ENCODE results near the gene TNRC18. TPM values are rescaled to one million over a fixed set of nuclear protein-coding genes. Genes with fewer than 3 reads are reported as not detected.

TNRC18 gene
- total and polyA plus RNA-seq, 9 of the 15 experiments (the other 6 are each of a cell fraction or from before 2014, with no cell fraction given): 0.03 to 43.2 (median 18.0) TPM

DNA sequence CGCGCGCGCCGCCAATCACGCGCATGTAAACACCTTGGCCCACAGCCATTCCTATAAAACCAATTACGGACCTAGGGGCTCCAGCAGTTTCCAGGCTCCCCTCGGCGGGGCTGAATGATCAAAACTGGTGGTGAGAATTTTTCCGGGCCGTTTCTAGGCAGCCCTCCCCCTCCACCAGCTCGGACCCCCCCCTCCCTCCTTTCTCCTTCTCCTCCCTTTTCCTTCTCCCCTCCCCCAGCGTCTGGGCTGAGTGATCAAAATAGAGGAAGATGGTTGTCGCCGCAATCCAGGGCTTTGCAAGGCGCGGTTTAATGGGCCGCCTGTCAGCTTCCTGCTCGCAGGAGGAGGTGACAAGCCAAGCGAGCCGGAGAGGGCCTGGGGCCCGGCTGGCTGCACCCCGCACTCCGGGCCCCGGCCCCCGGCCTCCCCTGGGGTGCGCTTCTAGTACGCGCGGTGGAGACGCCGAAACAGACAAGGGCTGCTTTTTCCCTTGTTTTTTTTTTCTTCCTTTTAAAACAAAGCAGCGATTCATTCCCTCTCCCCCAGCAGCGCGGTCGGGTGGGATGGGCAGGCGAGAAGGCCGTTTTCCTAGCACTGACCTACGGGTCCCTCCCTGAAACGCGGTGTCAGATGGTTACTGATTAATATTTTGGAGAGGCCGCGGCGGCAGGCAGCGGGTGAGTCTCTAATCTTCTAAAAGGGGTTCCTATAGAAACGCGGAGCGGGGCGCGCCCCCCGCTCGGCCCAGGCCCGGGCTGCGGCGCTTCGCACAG is 528 bp upstream of the TNRC18 start (continued):
- TF ChIP-seq THRB (CRISPR knock-in tag; conservative IDR thresholded peaks at IDR 0.05): no peak
- TF ChIP-seq SNIP1 (IDR thresholded peaks at IDR 0.05; ENCODE audit: low read depth): peak; percentile 67
- TF ChIP-seq RBM34 (IDR thresholded peaks at IDR 0.05; ENCODE audit: borderline replicate concordance, insufficient read depth, low read length): no peak
- no peak for TF ChIP-seq ZFP36 (IDR thresholded peaks at IDR 0.05; ENCODE audit: low read depth, low read length, partially characterized antibody)
- TF ChIP-seq THRA (IDR thresholded peaks at IDR 0.05): no peak
- no peak for TF ChIP-seq SAFB2 (IDR thresholded peaks at IDR 0.05; ENCODE audit: borderline replicate concordance, low read depth, low read length, severe bottlenecking)
- TF ChIP-seq PRPF4 (IDR thresholded peaks at IDR 0.05; ENCODE audit: insufficient read depth, low read depth, low read length, poor library complexity, severe bottlenecking): no peak
- peak; percentile 64; the same call in 1 of the 2 replicates for TF ChIP-seq POLR2AphosphoS5 (IDR thresholded peaks at IDR 0.05; ENCODE audit: control insufficient read depth, insufficient read depth, low read depth, low read length)
- no peak for TF ChIP-seq NFIX (CRISPR knock-in tag; IDR thresholded peaks at IDR 0.05; ENCODE audit: low read depth)
- TF ChIP-seq, protein P1, sequence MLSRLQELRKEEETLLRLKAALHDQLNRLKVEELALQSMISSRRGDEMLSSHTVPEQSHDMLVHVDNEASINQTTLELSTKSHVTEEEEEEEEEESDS (CRISPR knock-in tag; IDR thresholded peaks at IDR 0.05): no peak
- TF ChIP-seq EGR1 (conservative IDR thresholded peaks at IDR 0.05): no peak
- no peak for TF ChIP-seq JUNB (CRISPR knock-in tag; conservative IDR thresholded peaks at IDR 0.05)
- TF ChIP-seq ZNF12 (CRISPR knock-in tag; IDR thresholded peaks at IDR 0.05): no peak
- no peak for TF ChIP-seq GABPB2 (CRISPR knock-in tag; conservative IDR thresholded peaks at IDR 0.05)
- TF ChIP-seq, protein P2, sequence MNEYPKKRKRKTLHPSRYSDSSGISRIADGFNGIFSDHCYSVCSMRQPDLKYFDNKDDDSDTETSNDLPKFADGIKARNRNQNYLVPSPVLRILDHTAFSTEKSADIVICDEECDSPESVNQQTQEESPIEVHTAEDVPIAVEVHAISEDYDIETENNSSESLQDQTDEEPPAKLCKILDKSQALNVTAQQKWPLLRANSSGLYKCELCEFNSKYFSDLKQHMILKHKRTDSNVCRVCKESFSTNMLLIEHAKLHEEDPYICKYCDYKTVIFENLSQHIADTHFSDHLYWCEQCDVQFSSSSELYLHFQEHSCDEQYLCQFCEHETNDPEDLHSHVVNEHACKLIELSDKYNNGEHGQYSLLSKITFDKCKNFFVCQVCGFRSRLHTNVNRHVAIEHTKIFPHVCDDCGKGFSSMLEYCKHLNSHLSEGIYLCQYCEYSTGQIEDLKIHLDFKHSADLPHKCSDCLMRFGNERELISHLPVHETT (CRISPR knock-in tag; conservative IDR thresholded peaks at IDR 0.05 in 1 of 2, IDR thresholded peaks at IDR 0.05 in 1 of 2): no peak; a peak in 1 of 4 replicates
- TF ChIP-seq ZNF354B (CRISPR knock-in tag; IDR thresholded peaks at IDR 0.05): no peak
- TF ChIP-seq, protein P3, sequence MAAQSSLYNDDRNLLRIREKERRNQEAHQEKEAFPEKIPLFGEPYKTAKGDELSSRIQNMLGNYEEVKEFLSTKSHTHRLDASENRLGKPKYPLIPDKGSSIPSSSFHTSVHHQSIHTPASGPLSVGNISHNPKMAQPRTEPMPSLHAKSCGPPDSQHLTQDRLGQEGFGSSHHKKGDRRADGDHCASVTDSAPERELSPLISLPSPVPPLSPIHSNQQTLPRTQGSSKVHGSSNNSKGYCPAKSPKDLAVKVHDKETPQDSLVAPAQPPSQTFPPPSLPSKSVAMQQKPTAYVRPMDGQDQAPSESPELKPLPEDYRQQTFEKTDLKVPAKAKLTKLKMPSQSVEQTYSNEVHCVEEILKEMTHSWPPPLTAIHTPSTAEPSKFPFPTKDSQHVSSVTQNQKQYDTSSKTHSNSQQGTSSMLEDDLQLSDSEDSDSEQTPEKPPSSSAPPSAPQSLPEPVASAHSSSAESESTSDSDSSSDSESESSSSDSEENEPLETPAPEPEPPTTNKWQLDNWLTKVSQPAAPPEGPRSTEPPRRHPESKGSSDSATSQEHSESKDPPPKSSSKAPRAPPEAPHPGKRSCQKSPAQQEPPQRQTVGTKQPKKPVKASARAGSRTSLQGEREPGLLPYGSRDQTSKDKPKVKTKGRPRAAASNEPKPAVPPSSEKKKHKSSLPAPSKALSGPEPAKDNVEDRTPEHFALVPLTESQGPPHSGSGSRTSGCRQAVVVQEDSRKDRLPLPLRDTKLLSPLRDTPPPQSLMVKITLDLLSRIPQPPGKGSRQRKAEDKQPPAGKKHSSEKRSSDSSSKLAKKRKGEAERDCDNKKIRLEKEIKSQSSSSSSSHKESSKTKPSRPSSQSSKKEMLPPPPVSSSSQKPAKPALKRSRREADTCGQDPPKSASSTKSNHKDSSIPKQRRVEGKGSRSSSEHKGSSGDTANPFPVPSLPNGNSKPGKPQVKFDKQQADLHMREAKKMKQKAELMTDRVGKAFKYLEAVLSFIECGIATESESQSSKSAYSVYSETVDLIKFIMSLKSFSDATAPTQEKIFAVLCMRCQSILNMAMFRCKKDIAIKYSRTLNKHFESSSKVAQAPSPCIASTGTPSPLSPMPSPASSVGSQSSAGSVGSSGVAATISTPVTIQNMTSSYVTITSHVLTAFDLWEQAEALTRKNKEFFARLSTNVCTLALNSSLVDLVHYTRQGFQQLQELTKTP (IDR thresholded peaks at IDR 0.05; ENCODE audit: low read depth in 1 of 2, partially characterized antibody in 2 of 2): peak in 1 of 2 experiments; percentile 57
- TF ChIP-seq CC2D1A (IDR thresholded peaks at IDR 0.05): no peak
- no peak; the same call in 1 of the 2 replicates for TF ChIP-seq GABPB1 (CRISPR knock-in tag; IDR thresholded peaks at IDR 0.05)
